ENCODE data around the gene BRWD1. TPM values are rescaled to one million over a fixed set of nuclear protein-coding genes. Genes with fewer than 3 reads are reported as not detected.

Gene BRWD1
- total RNA-seq, 1 donor, result 71.3 TPM

DNA sequence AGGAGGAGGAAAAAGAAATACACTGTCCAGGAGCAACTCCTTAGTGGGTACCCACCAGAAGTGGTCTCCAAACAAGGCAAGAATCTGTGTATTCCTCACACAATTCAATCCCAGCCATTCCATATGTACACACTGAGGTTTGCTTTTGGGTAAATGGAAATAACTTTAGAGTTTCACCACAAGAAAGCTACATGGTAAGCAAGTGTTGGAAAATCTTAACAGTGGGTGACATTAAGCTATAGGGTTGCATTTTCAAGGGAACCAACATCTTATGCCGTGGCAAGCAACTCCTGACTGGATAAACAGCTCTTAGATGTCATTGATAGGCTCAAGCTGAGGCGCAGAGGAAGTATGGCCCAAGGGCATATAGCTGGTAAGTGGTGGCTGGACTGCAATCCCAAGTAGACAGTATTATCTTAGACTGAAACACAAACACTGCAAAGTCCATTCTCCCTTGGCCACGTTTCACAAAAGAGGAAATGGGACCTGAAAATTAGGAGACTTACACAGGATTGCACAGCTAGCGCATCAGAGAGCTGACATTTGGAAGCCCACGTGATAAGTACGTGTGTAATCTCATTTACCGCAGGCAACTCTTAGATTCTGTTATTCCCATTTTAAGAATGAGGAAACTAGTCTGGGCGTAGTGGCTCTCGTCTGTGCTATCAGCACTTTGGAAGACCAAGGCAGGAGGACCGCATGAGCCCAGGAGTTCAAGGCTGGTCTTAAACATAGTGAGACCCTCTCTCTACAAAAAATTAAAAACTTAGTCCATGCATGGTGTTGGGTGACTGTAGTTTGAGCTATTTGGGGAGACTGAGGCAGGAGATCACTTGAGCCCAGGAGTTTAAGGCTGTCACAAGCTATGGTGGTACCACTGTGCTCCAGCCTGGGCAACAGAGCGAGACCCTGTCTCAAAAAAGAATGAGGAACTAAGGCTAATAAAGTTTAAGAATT, 4.0 kb upstream of the BRWD1 start:
- Histone ChIP-seq H3K9me3 (ENCODE audit: low read depth, low read length) (no peaks in the 10 kb centered on the region), H3K4me1 (ENCODE audit: insufficient read depth, low read length) (peaks cover 16% of the 10 kb centered on the region), H2AFZ (ENCODE audit: low read length) (no peak overlapping the region), H3K4me3 (ENCODE audit: insufficient read depth, low read length) (no peak overlapping the region), H4K20me1 (ENCODE audit: insufficient read depth, low read length) (no peaks in the 10 kb centered on the region), H3K36me3 (ENCODE audit: insufficient read depth, low read length) (no peaks in the 10 kb centered on the region), H3K79me2 (ENCODE audit: insufficient read depth, low read length) (peaks cover 2% of the 10 kb centered on the region), H3K27me3 (ENCODE audit: insufficient read depth, low read length) (no peaks in the 10 kb centered on the region), H3K4me2 (ENCODE audit: insufficient read depth, low read length) (no peak overlapping the region), H3K27ac (ENCODE audit: low read depth, low read length) (no peak overlapping the region)
- TF ChIP-seq, protein P1, sequence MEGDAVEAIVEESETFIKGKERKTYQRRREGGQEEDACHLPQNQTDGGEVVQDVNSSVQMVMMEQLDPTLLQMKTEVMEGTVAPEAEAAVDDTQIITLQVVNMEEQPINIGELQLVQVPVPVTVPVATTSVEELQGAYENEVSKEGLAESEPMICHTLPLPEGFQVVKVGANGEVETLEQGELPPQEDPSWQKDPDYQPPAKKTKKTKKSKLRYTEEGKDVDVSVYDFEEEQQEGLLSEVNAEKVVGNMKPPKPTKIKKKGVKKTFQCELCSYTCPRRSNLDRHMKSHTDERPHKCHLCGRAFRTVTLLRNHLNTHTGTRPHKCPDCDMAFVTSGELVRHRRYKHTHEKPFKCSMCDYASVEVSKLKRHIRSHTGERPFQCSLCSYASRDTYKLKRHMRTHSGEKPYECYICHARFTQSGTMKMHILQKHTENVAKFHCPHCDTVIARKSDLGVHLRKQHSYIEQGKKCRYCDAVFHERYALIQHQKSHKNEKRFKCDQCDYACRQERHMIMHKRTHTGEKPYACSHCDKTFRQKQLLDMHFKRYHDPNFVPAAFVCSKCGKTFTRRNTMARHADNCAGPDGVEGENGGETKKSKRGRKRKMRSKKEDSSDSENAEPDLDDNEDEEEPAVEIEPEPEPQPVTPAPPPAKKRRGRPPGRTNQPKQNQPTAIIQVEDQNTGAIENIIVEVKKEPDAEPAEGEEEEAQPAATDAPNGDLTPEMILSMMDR (IDR thresholded peaks at IDR 0.05; ENCODE audit: extremely low read depth, low read depth, low read length), result no peak
- peak; percentile 32 for DNase-seq (ENCODE audit: insufficient read length, low spot score, missing footprints)

DNA sequence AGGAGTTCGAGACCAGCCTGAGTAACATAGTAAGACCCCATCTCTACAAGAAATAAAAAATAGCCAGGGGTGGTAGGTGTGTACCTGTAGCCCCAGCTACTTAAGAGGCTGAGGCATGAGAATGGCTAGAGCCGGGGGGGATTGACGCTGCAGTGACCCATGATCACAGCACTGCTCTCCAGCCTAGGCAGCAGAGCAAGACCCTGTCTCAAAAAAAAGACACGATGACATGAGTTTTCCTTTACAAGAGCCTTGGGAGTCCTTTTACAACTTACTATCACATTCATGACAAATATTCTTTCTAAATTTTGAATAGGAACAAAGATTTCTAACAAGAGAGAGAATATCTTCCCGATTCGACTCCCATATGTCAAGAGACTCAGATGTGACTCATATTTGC, 3.3 kb upstream of the BRWD1 start:
- no peak overlapping the region for H3K27ac ChIP-seq (ENCODE audit: low read depth, low read length)
- no peak overlapping the region for H2AFZ ChIP-seq (ENCODE audit: low read length)
- no peaks in the 10 kb centered on the region for H4K20me1 ChIP-seq (ENCODE audit: insufficient read depth, low read length)
- no peak overlapping the region for H3K4me2 ChIP-seq (ENCODE audit: insufficient read depth, low read length)
- no peaks in the 10 kb centered on the region for H3K27me3 ChIP-seq (ENCODE audit: insufficient read depth, low read length)
- no peak for DNase-seq (ENCODE audit: insufficient read length, low spot score, missing footprints)
- H3K9me3 ChIP-seq (ENCODE audit: low read depth, low read length), result no peaks in the 10 kb centered on the region
- H3K36me3 ChIP-seq (ENCODE audit: insufficient read depth, low read length), result no peaks in the 10 kb centered on the region
- peaks cover 16% of the 10 kb centered on the region for H3K4me1 ChIP-seq (ENCODE audit: insufficient read depth, low read length)
- H3K4me3 ChIP-seq (ENCODE audit: insufficient read depth, low read length), result no peak overlapping the region
- TF ChIP-seq, protein P1 (IDR thresholded peaks at IDR 0.05; ENCODE audit: extremely low read depth, low read depth, low read length), result no peak
- H3K79me2 ChIP-seq (ENCODE audit: insufficient read depth, low read length), result peaks cover 8% of the 10 kb centered on the region

DNA sequence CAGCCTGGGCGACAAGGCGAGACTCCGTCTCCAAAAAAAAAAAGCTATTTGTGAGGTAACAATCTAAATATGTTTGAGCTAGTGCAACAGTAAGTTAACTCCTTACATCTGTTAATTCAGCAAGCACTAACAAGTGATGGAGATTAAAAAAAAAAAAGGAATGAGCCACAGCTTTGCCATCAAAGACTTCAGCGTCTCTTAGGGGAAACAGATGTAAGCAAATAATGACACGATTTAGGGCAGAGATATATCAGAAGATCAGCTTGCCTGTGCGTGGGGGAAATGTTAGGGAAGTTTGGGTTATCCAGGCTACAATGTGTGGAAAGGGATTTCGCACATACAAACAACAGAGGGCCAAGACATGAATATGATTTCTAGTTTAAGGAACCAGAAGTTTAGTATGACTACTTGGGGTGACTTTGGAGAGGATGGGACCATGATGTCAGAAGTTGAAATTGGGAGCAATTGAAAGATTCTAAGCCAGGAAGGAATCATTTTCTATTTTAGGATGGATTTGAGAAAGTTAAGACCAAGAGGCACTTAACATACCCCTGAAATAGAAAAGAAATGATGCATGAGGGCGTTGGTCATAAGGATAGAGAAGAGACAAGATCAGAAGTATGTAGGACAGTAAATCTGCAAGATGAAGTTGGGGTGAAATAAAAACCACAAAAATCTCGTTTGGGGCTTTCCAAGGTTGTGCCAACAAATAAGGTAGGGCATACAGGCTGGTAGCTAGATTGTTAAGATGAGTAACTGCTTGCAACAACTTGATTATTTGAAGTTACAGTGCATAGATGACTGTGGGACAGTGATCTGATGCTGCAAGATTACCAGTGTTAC, 2.4 kb upstream of the BRWD1 start:
- Histone ChIP-seq H3K4me2 (ENCODE audit: insufficient read depth, low read length) (no peak overlapping the region), H3K79me2 (ENCODE audit: insufficient read depth, low read length) (peaks cover 17% of the 10 kb centered on the region), H3K27ac (ENCODE audit: low read depth, low read length) (no peak overlapping the region), H3K9me3 (ENCODE audit: low read depth, low read length) (no peaks in the 10 kb centered on the region), H3K36me3 (ENCODE audit: insufficient read depth, low read length) (peaks cover 7% of the 10 kb centered on the region), H2AFZ (ENCODE audit: low read length) (no peak overlapping the region), H3K4me1 (ENCODE audit: insufficient read depth, low read length) (peaks cover 12% of the 10 kb centered on the region), H3K27me3 (ENCODE audit: insufficient read depth, low read length) (no peaks in the 10 kb centered on the region), H4K20me1 (ENCODE audit: insufficient read depth, low read length) (peaks cover 1% of the 10 kb centered on the region), H3K4me3 (ENCODE audit: insufficient read depth, low read length) (no peak overlapping the region)
- DNase-seq (ENCODE audit: insufficient read length, low spot score, missing footprints), result no peak
- TF ChIP-seq, protein P1 (IDR thresholded peaks at IDR 0.05; ENCODE audit: extremely low read depth, low read depth, low read length), result no peak
